GM19438 (cell line): ENCODE measurements around the gene TEKT1.
"Not testable (repeated sequence)": the region's sequence is repeated elsewhere in the genome, so short reads cannot be mapped to it uniquely, and the experiment has no call there.

ENCODE experiments used
- ATAC-seq: cut with Tn5 transposase; IDR thresholded peaks from one replicate; pipeline ENCODE4 v1.9.1; 2021; ENCODE audit warnings: low read depth; ENCODE audit not compliant: unreplicated experiment

Gene TEKT1

GRCh38 chr17:6831661-6832263 lies at the start of gene TEKT1:
Gene TEKT1 (minus strand): TSS chr17:6831729. CDS start chr17:6830376, 1,353 bp downstream.
- no peak for ATAC-seq

DNA sequence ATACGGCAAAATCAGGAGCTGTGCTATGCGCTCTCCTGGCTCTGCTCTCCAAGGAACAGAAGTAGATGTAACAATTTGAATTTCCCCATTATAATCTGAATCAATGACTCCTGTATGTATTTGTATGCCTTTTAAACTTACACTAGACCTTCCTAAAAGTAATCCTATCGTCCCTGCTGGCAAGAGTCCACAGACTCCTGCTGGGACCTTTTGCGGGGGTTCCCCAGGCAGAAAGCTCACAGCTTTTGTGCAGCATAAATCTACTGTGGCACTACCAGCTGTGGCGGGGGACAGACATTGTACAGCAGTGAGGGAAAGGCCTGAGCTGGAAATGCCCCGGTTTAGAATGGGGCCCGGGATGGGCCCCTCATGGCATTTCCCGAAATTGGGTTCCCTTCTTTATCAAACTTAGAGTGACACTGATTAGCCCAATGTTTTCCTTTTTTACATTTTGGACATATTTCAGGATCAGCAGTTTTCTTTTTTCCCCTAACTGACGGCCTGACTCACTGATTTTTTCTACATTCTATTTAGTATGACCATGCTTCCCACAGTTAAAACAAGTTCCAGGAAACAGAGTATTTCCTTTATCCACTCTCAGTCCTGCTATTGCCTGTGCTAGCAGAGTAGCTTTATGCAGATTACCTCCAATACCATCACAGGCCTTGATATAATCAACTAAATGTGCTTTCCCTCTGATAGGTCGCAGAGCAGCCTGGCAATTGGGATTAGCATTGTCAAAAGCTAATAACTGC lies 47.9 kb upstream of the TEKT1 start:
- not testable (repeated sequence) for ATAC-seq

- not testable (repeated sequence) for ATAC-seq
Observed at GRCh38 chr17:6875276-6875675, 43.7 kb upstream of the TEKT1 start.

DNA sequence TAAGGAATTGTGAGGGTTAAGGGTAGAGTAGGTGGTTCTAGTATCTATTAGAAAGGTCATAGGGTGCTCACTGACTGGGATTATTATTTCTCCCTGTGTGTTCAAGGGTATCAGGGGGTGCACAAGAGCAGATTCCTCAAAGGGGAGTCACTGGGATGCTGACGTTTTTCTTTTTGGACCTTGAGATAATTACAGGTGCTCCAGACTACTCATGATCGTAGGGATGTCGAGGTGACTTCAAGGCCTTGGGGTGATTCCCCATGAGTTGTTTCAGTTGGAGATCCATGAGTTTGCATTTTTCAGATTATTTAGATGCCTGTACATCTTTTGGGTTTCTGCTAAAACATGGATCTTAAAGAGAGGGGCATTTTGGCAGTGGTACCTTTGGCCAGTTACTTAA lies 41.4 kb upstream of the TEKT1 start:
- ATAC-seq, result no peak

GRCh38 chr17:6870841-6871240 lies 39.3 kb upstream of the TEKT1 start:
- no peak for ATAC-seq

DNA sequence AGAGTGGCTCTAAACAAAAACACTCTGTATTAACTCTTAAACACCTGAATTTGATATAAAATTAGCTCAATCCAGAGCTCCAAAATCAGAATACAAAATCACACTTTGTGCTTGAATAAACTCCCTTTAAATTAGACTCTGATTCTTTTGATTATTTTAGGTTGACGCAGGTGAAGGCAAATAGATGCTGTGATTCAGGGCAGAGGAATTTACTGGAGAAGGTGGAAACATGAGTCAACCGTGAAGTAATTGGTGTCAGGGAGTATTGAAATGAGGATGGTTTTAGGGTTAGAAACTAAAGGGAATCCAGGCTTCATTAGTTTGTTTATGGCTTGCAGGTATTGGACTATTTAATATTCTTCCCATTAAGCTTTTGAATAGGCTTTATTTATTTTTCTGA lies 37.1 kb upstream of the TEKT1 start:
- ATAC-seq, result no peak

- no peak for ATAC-seq
Observed at GRCh38 chr17:6867849-6868248, 36.3 kb upstream of the TEKT1 start.

DNA sequence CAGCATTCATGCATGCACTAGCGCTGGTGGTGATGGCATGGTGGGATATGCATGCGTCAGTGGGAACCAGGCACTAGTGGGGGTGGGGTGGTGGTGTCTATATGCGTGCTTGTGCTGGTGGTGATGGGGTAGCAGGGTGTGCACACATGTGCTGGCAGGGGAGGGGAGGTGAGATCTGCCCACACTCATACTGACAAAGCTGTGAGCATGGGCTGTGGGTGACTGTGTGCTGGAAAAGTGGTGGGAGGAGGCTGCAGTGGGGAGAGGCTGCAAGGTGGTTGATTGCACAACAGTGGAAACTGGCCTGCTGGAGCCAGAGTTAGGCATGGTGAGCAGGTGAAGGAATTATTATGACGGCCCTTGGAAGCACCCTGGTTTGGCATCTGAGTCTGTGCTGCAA lies 31.3 kb upstream of the TEKT1 start:
- ATAC-seq, result no peak

DNA sequence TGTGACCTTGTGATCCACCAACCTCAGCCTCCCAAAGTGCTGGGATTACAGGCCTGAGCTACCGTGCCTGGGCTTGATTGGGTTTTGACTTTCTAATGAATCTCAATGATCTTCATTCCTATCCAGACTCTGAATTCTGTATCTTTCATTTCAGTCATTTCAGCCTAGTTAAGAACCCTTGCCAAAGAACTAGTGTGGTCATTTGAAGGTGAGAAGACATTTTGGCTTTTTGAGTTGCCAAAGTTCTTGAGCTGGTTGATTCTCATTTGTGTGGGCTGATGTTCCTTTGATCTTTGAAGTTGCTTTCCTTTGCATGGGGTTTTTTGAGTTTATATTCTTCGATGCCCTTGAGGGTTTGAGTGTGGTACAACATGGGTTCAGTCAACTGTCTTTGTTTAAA lies 30.6 kb upstream of the TEKT1 start:
- ATAC-seq, result no peak

DNA sequence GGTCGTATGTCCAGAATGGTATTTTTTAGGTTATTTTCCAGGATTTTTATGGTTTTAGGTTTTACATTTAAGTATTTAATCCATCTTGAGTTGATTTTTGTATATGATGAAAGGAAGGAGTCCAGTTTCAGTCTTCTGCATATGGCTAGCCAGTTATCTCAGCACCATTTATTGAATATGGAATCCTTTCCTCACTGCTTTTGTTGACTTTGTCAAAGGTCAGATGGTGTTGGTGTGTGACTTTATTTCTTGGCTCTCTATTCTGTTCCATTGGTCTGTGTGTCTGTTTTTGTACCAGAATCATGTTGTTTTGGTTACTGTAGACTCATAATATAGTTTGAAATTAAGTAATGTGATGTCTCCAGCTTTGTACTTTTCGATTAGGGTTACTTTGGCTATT lies 26.4 kb upstream of the TEKT1 start:
- no peak for ATAC-seq

- no peak for ATAC-seq
Observed at GRCh38 chr17:6857336-6857735, 25.8 kb upstream of the TEKT1 start.

GRCh38 chr17:6856051-6856450 lies 24.5 kb upstream of the TEKT1 start:
- no peak for ATAC-seq

DNA sequence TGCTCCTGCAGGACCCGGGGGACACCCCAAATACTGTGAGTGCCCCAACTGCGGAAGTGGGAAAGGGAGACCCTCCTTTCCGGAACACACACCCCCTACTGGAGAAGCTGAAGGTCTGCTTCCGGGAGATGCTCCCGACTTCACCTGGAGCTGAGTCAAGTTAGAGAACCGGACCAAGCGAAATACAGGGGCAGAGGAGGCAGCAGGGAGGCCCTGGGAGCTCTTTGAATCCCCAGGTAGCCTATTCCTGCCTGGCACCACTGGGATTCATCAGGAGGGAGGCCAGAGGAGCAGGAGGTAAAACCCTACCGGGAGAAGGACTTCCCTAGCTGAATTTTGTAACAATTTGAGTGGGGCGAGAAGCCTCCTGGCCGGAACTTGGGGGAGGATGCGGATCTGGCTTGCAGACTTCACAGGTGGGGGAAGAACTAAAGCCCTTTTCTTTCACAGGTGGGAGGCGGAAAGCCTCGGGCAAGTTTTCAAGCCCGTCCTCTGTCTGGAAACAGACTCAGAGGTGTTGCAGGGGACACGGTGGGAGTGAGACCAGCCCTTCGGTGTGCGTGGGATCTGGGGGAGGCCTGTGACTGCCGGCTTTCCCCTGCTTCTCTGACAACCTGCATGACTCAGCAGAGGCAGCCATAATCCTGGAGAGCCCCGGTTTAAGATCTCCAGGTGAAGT lies 22.4 kb upstream of the TEKT1 start:
- no peak for ATAC-seq

- not testable (repeated sequence) for ATAC-seq
Observed at GRCh38 chr17:6848545-6849179, 17.1 kb upstream of the TEKT1 start.

DNA sequence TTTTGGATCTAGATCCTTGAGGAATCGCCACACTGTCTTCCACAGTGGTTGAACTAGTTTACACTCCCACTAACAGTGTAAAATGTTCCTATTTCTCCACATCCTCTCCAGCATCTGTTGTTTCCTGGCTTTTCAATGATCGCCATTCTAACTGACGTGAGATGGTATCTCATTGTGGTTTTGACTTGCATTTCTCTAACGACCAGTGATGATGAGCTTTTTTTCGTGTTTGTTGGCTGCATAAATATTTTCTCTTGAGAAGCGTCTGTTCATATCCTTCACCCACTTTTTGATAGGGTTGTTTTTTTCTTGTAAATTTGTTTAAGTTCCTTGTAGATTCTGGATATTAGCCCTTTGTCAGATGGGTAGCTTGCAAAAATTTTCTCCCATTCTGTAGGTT lies 14.6 kb upstream of the TEKT1 start:
- not testable (repeated sequence) for ATAC-seq

GRCh38 chr17:6844406-6844805 lies 12.9 kb upstream of the TEKT1 start:
- not testable (repeated sequence) for ATAC-seq

GRCh38 chr17:6843241-6843880 lies 11.8 kb upstream of the TEKT1 start:
- no peak for ATAC-seq

DNA sequence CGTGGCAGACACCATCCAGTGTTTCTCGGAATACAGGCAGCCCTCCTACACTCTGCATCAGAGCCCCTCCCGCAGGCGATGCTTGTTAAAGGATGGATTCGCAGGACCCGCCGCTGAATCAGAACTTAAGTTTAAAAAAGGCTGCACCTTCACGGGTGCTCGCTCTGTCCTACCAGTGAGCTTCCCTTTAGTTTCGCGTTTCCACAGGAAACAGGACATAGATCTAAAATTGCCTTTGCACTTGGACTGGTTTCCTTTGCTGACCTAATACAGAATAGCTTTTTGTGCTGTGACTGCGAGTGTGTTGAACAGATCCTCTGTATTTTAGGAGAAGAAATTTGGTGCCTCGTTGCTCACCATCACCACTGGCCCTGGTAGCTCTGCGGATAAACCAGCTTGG lies 10.2 kb upstream of the TEKT1 start:
- ATAC-seq, result not testable (repeated sequence)

- ATAC-seq, result no peak
Observed at GRCh38 chr17:6830383-6830986, 1.0 kb downstream of the TEKT1 start.

DNA sequence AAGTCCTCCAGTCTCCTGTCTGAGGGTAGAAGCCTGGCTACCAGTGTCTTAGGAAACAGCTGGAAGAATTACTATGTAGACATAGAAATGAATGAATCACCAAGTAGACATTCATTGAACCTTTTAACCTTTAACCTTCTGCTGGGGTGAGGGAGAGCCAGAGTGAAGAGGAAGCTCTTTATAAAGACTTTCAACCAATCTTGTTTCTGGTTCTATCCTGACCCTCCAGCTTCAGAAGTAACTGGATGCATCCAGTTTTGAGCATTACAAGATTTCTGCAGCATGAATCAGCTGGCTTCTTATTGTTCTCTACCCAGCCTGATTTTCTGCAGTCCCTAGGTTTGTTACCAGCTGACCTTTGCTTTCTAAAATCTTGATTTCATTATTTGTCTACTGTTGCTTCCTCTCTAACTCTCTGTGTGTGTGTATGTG lies 8.5 kb downstream of the TEKT1 start:
- ATAC-seq, result no peak
